HCT116 (cell line): ENCODE results near the gene GARS1. TPM values are rescaled to one million over a fixed set of nuclear protein-coding genes. Genes with fewer than 3 reads are reported as not detected.

Experiments
- ATAC-seq: fragments of 200-7000 bp; cut with Tn5 transposase; 2 replicates; pipeline ENCODE4 v1.9.1; 2020; ENCODE audit warnings: mild to moderate bottlenecking, moderate library complexity
- BruUV-seq: library from RNA; stranded (reverse); fragments of 400-500 nt; replicated peaks from 2 replicates; lab custom pipeline; 2021; lab: Mats Ljungman, UMichigan
- CTCF ChIA-PET: fragments of 300-600 bp; sonication (Branson Sonifier 250); formaldehyde crosslinking; loops from one replicate; lab custom pipeline; 2021; ENCODE audit warnings: antibody characterized with exemption; lab: Charles Lee
- POLR2A ChIA-PET: fragments of 300-600, 350-600 bp; sonication (Branson Sonifier 250); formaldehyde crosslinking; loops from one replicate; lab custom pipeline; 2021; ENCODE audit warnings: antibody characterized with exemption; lab: Charles Lee
- RAD21 ChIA-PET, 2 experiments: fragments of 300-600 bp; sonication (Branson Sonifier 250); formaldehyde crosslinking; loops; one replicate each; lab custom pipeline; 2023; ENCODE audit warnings: low total read pairs in 2 of 2; ENCODE audit not compliant: uncharacterized antibody in 2 of 2, unreplicated experiment in 2 of 2, low non-redundant PET in 1 of 2; lab: Charles Lee
- DNase-seq: peaks from one replicate; pipeline ENCODE4 v3.0.0-alpha.2; 2010; ENCODE audit warnings: low read depth, low spot score
- H2AFZ ChIP-seq: fragments of 200-600 bp; shearing (Covaris generic), sonication (generic); 2 replicates; pipeline ENCODE4 v1.6.1; 2017; ENCODE audit warnings: low read depth, mixed run types, mixed read lengths, antibody characterized with exemption, low read length; ENCODE audit not compliant: poor library complexity, severe bottlenecking
- H3K27ac ChIP-seq: 2 replicates; pipeline ENCODE4 v1.5.1; 2012; ENCODE audit warnings: low read depth, low read length
- H3K27me3 ChIP-seq: fragments of 200-600 bp; sonication (generic); 2 replicates; pipeline ENCODE4 v1.6.1; 2016; ENCODE audit warnings: mixed run types, low read length, mixed read lengths; ENCODE audit not compliant: insufficient read depth
- H3K36me3 ChIP-seq, 2 experiments: fragments of 200-500 bp in 1 of 2; fragments of 200-600 bp in 1 of 2; sonication (Bioruptor generic) in 1 of 2; sonication (generic) in 1 of 2; 2 replicates each; pipeline versions ENCODE4 v1.5.1 to v1.6.1; 2014 to 2016; ENCODE audit warnings: low read length in 2 of 2, inconsistent platforms in 1 of 2, mixed read lengths in 1 of 2, mixed run types in 1 of 2; ENCODE audit not compliant: insufficient read depth in 2 of 2, control insufficient read depth in 1 of 2
- H3K4me1 ChIP-seq, 2 experiments: fragments of 200-600 bp in 1 of 2; sonication (generic) in 1 of 2; 2 replicates each; pipeline versions ENCODE4 v1.5.1 to v1.6.1; 2012 to 2017; ENCODE audit warnings: low read length in 2 of 2, inconsistent platforms in 1 of 2, mild to moderate bottlenecking in 1 of 2, mixed read lengths in 1 of 2, mixed run types in 1 of 2, moderate library complexity in 1 of 2; ENCODE audit not compliant: insufficient read depth in 2 of 2, control insufficient read depth in 1 of 2
- H3K4me2 ChIP-seq: fragments of 200-600 bp; sonication (generic); 2 replicates; pipeline ENCODE4 v1.6.1; 2017; ENCODE audit warnings: mixed run types, low read length, mixed read lengths
- H3K4me3 ChIP-seq, 2 experiments: fragments of 200-600 bp in 1 of 2; sonication (generic) in 1 of 2; replicated peaks in 1 of 2; 2 replicates each; pipeline ENCODE4 v1.5.1; 2011 to 2016; ENCODE audit warnings: low read length in 2 of 2, control low read depth in 1 of 2, low read depth in 1 of 2, mild to moderate bottlenecking in 1 of 2, mixed read lengths in 1 of 2, mixed run types in 1 of 2
- H3K79me2 ChIP-seq: fragments of 200-600 bp; sonication (generic); 2 replicates; pipeline ENCODE4 v1.6.1; 2017; ENCODE audit warnings: mild to moderate bottlenecking, mixed run types, low read length, moderate library complexity, mixed read lengths; ENCODE audit not compliant: insufficient read depth
- H3K9ac ChIP-seq: fragments of 200-600 bp; sonication (generic); 2 replicates; pipeline ENCODE4 v1.6.1; 2016; ENCODE audit warnings: low read length, mixed read lengths
- H3K9me2 ChIP-seq: fragments of 200-600 bp; sonication (generic), shearing (Covaris generic); 2 replicates; pipeline ENCODE4 v1.6.1; 2017; ENCODE audit warnings: mixed run types, mild to moderate bottlenecking, moderate library complexity; ENCODE audit not compliant: insufficient read depth
- H3K9me3 ChIP-seq, 2 experiments: fragments of 200-500 bp in 1 of 2; fragments of 200-600 bp in 1 of 2; sonication (Bioruptor generic) in 1 of 2; sonication (generic) in 1 of 2; 2 replicates each; pipeline ENCODE4 v1.6.1; 2014 to 2017; ENCODE audit warnings: low read length in 2 of 2, mixed read lengths in 2 of 2, inconsistent platforms in 1 of 2, low read depth in 1 of 2, mild to moderate bottlenecking in 1 of 2, mixed run types in 1 of 2, moderate library complexity in 1 of 2; ENCODE audit not compliant: control insufficient read depth in 1 of 2, insufficient read depth in 1 of 2
- H4K20me1 ChIP-seq: fragments of 200-600 bp; sonication (generic), shearing (Covaris generic); 2 replicates; pipeline ENCODE4 v1.6.1; 2017; ENCODE audit warnings: mixed run types, mild to moderate bottlenecking, moderate library complexity; ENCODE audit not compliant: insufficient read depth
- CBX3 ChIP-seq: IDR thresholded peaks from 2 replicates; pipeline ENCODE4 v1.6.1; 2012; ENCODE audit warnings: low read depth
- CEBPB ChIP-seq: IDR thresholded peaks from 2 replicates; pipeline ENCODE4 v1.6.1; 2012; ENCODE audit warnings: low read depth
- EGR1 ChIP-seq: IDR thresholded peaks from 2 replicates; pipeline ENCODE4 v1.6.1; 2012; ENCODE audit warnings: low read depth
- EZH2 ChIP-seq: fragments of 200-600 bp; sonication (generic); IDR thresholded peaks from 2 replicates; pipeline ENCODE4 v1.6.1; 2017; ENCODE audit warnings: antibody characterized with exemption, mixed run types
- EZH2phosphoT487 ChIP-seq: fragments of 200-600 bp; IDR thresholded peaks from 2 replicates; pipeline ENCODE4 v1.6.1; 2018; ENCODE audit warnings: antibody characterized with exemption, borderline replicate concordance
- FOSL1 ChIP-seq: IDR thresholded peaks from 2 replicates; pipeline ENCODE4 v1.6.1; 2012; ENCODE audit warnings: low read depth
- JUND ChIP-seq: IDR thresholded peaks from 2 replicates; pipeline ENCODE4 v1.6.1; 2012
- POLR2A ChIP-seq: IDR thresholded peaks from 2 replicates; pipeline ENCODE4 v1.7.0; 2011; ENCODE audit warnings: borderline replicate concordance; ENCODE audit not compliant: insufficient read depth, insufficient read length; ENCODE audit errors: extremely low read depth
- POLR2AphosphoS5 ChIP-seq: IDR thresholded peaks from 2 replicates; pipeline ENCODE4 v1.6.1; 2011; ENCODE audit warnings: mild to moderate bottlenecking, low read depth, low read length, moderate library complexity
- RAD21 ChIP-seq: IDR thresholded peaks from 2 replicates; pipeline ENCODE4 v1.6.1; 2012; ENCODE audit warnings: low read depth, mild to moderate bottlenecking
- SP1 ChIP-seq: IDR thresholded peaks from 2 replicates; pipeline ENCODE4 v1.6.1; 2012; ENCODE audit warnings: low read depth
- SRF ChIP-seq: IDR thresholded peaks from 2 replicates; pipeline ENCODE4 v1.6.1; 2012; ENCODE audit warnings: low read depth
- ZFX ChIP-seq: fragments of 450-650 bp; IDR thresholded peaks from 2 replicates; pipeline ENCODE4 v1.6.1; 2017
- ZNF274 ChIP-seq: fragments of 200-500 bp; sonication (Bioruptor generic); IDR thresholded peaks from 2 replicates; pipeline ENCODE4 v1.6.1; 2014; ENCODE audit warnings: mild to moderate bottlenecking, low read depth, low read length, inconsistent platforms
- intact Hi-C: fragments of 100-400 bp; cut with micrococcal nuclease; formaldehyde crosslinking; loops from 2 replicates; pipeline ENCODE4 v1.10.0; 2022
- total RNA-seq: library from RNA; stranded (reverse); gene quantifications from one replicate; pipeline ENCODE4 v1.2.1, GENCODE V29; 2021; ENCODE audit not compliant: unreplicated experiment
- TF ChIP-seq, protein P1 (sequence below): IDR thresholded peaks from 2 replicates; pipeline ENCODE4 v1.6.1; 2012
- TF ChIP-seq, protein P2 (sequence below): IDR thresholded peaks from 2 replicates; pipeline ENCODE4 v1.6.1; 2012
- TF ChIP-seq, protein P3 (sequence below), 3 experiments: fragments of 200-600 bp in 1 of 3; sonication (generic) in 1 of 3; IDR thresholded peaks in 2 of 3; conservative IDR thresholded peaks in 1 of 3; 2 replicates each; pipeline ENCODE4 v1.5.1; 2012 to 2017; ENCODE audit warnings: low read depth in 2 of 3, low read length in 2 of 3, antibody characterized with exemption in 1 of 3, borderline replicate concordance in 1 of 3, control low read depth in 1 of 3, mild to moderate bottlenecking in 1 of 3, mixed read lengths in 1 of 3, mixed run types in 1 of 3, moderate library complexity in 1 of 3; ENCODE audit not compliant: insufficient read depth in 1 of 3

The GARS1 gene
- total RNA-seq, 1 experiment from 2014 or later = 329 TPM

DNA sequence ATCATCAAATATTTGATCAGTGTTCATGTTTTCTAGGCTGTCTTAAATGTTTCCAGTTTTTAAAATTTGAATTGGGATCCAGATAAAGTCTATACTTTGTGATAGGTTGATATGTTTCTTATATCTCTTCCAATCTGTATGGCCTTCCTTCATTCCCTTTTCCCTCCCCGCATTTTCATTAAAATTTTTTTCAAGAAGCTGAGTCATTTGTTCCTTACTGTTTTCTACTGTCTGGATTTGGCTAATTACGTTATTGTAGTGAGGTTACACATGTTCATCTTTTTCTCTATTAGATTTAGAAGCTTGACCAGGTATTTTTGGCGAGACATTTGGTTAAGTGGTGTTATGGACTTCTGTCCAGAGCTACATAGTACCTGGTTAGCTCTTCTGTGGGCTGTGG is 11.2 kb downstream of the GARS1 start:
- Histone ChIP-seq H3K36me3 (peaks cover 63 to 77% of the 10 kb centered on the region in 2 experiments), H3K9ac (no peak overlapping the region), H2AFZ (no peak overlapping the region), H4K20me1 (no peaks in the 10 kb centered on the region), H3K79me2 (peaks cover 81% of the 10 kb centered on the region), H3K4me2 (no peak overlapping the region), H3K27ac (no peak overlapping the region), H3K4me3 (no peak overlapping the region), H3K27me3 (no peaks in the 10 kb centered on the region), H3K9me3 (no peaks in the 10 kb centered on the region), H3K4me1 (no peaks in the 10 kb centered on the region), H3K9me2 (no peaks in the 10 kb centered on the region)
- ChIA-PET POLR2A (interaction anchor here (0.8 kb wide), 1 partner anchor 9 kb away, joined by 3 read pairs; no protein-coding TSS in a partner anchor), RAD21 (no interaction called here), CTCF (no interaction called here)
- BruUV-seq = no TSS peak
- ATAC-seq (no peak), DNase-seq (no peak)
- TF ChIP-seq EGR1 (no peak), EZH2 (no peak), JUND (no peak), CBX3 (no peak)
- intact Hi-C loops = no loop called here

DNA sequence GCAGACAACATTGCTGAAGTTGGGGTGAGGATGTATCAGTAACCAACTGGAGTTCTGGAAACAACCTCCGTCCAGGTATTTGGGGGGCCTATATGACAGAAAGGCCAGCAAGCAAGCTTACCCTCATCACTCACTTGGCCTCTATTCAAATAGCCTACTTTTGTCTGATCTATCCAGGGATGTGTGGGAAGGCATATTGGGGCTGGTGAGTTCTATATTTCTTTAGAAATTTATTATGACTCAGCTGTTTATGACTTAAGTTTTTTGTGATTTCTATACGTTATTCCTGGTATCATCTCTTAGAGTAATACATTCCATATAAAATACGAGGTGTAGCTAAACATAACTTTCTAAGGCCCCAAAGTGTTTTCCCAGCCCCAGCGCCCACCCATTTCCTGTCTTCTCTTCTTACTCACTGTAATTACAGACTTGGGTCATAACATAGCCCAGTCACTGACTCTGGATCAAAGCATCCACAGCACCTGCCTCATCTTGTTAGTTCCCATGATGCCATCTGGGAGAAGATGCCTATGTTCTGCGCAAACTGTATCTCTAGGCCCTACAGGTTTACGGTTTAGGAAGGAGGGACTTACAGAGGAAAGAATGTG is 18.1 kb downstream of the GARS1 start:
- Histone ChIP-seq H3K27ac (no peak overlapping the region), H3K9me2 (no peaks in the 10 kb centered on the region), H2AFZ (no peak overlapping the region), H3K27me3 (no peaks in the 10 kb centered on the region), H3K79me2 (peaks cover 96% of the 10 kb centered on the region), H4K20me1 (peaks cover 2% of the 10 kb centered on the region; the same call in 1 of the 2 replicates), H3K9me3 (no peaks in the 10 kb centered on the region), H3K36me3 (peaks cover 74% of the 10 kb centered on the region in 2 experiments), H3K9ac (no peak overlapping the region), H3K4me1 (no peaks in the 10 kb centered on the region), H3K4me3 (no peak overlapping the region), H3K4me2 (no peak overlapping the region)
- BruUV-seq = no TSS peak
- ATAC-seq = no peak
- no peak for DNase-seq
- ChIA-PET POLR2A (no interaction called here), RAD21 (no interaction called here), CTCF (no interaction called here)
- intact Hi-C loops = no loop called here
- TF ChIP-seq SRF (no peak), CEBPB (no peak), ZNF274 (no peak), SP1 (no peak), ZFX (no peak), JUND (no peak), POLR2A (no peak), EGR1 (no peak), RAD21 (no peak), POLR2AphosphoS5 (no peak), EZH2 (no peak), FOSL1 (no peak), CBX3 (no peak), EZH2phosphoT487 (no peak)
- TF ChIP-seq, protein P1, sequence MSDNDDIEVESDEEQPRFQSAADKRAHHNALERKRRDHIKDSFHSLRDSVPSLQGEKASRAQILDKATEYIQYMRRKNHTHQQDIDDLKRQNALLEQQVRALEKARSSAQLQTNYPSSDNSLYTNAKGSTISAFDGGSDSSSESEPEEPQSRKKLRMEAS = no peak
- TF ChIP-seq, protein P2, sequence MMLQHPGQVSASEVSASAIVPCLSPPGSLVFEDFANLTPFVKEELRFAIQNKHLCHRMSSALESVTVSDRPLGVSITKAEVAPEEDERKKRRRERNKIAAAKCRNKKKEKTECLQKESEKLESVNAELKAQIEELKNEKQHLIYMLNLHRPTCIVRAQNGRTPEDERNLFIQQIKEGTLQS = no peak
- TF ChIP-seq, protein P3, sequence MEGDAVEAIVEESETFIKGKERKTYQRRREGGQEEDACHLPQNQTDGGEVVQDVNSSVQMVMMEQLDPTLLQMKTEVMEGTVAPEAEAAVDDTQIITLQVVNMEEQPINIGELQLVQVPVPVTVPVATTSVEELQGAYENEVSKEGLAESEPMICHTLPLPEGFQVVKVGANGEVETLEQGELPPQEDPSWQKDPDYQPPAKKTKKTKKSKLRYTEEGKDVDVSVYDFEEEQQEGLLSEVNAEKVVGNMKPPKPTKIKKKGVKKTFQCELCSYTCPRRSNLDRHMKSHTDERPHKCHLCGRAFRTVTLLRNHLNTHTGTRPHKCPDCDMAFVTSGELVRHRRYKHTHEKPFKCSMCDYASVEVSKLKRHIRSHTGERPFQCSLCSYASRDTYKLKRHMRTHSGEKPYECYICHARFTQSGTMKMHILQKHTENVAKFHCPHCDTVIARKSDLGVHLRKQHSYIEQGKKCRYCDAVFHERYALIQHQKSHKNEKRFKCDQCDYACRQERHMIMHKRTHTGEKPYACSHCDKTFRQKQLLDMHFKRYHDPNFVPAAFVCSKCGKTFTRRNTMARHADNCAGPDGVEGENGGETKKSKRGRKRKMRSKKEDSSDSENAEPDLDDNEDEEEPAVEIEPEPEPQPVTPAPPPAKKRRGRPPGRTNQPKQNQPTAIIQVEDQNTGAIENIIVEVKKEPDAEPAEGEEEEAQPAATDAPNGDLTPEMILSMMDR (IDR thresholded peaks at IDR 0.05 in 2 of 3, conservative IDR thresholded peaks at IDR 0.05 in 1 of 3; ENCODE audit: borderline replicate concordance in 1 of 3, insufficient read depth in 1 of 3, low read depth in 2 of 3, low read length in 2 of 3) = no peak
